Neural cell (in vitro differentiated cells): ENCODE measurements around the gene CCDC196. TPM values are rescaled to one million over a fixed set of nuclear protein-coding genes. Genes with fewer than 3 reads are reported as not detected.

ENCODE experiments used
- H2AFZ ChIP-seq: fragments of 200-600, 300-800 bp; sonication (generic), shearing (Covaris generic); 2 replicates; pipeline ENCODE4 v1.6.0; 2014; ENCODE audit warnings: low read depth, mild to moderate bottlenecking, antibody characterized with exemption, low read length, moderate library complexity
- H3F3A ChIP-seq: fragments of 200-600 bp; shearing (Covaris generic); 2 replicates; pipeline ENCODE4 v1.6.1; 2016; ENCODE audit warnings: mild to moderate bottlenecking, moderate library complexity, mixed read lengths, antibody characterized with exemption, low read length; ENCODE audit not compliant: insufficient read depth, poor library complexity, severe bottlenecking
- H3K27ac ChIP-seq: fragments of 200-600, 300-800 bp; sonication (generic), shearing (Covaris generic); 2 replicates; pipeline ENCODE4 v1.5.1; 2014; ENCODE audit warnings: mild to moderate bottlenecking, low read length, moderate library complexity
- H3K27me3 ChIP-seq: fragments of 300-800, 200-600 bp; sonication (generic), shearing (Covaris generic); 2 replicates; pipeline ENCODE4 v1.6.0; 2014; ENCODE audit warnings: mild to moderate bottlenecking, low read depth, low read length, moderate library complexity; ENCODE audit not compliant: insufficient read depth
- H3K36me3 ChIP-seq: fragments of 300-800, 200-600 bp; sonication (generic), shearing (Covaris generic); 2 replicates; pipeline ENCODE4 v1.5.1; 2014; ENCODE audit warnings: mild to moderate bottlenecking, antibody characterized with exemption, low read length, moderate library complexity; ENCODE audit not compliant: insufficient read depth
- H3K4me2 ChIP-seq: fragments of 300-800, 200-600 bp; sonication (generic), shearing (Covaris generic); 2 replicates; pipeline ENCODE4 v1.6.0; 2014; ENCODE audit warnings: mild to moderate bottlenecking, low read length
- H3K4me3 ChIP-seq: fragments of 300-800, 200-600 bp; sonication (generic), shearing (Covaris generic); 2 replicates; pipeline ENCODE4 v1.5.1; 2014; ENCODE audit warnings: mild to moderate bottlenecking, low read length, moderate library complexity
- H3K79me2 ChIP-seq: fragments of 200-600 bp; shearing (Covaris generic); replicated peaks from 2 replicates; pipeline ENCODE4 v1.6.0; 2014; ENCODE audit warnings: mild to moderate bottlenecking, low read length, moderate library complexity; ENCODE audit not compliant: insufficient read depth
- H3K9ac ChIP-seq: fragments of 300-800, 200-600 bp; sonication (generic), shearing (Covaris generic); 2 replicates; pipeline ENCODE4 v1.6.1; 2016; ENCODE audit warnings: mild to moderate bottlenecking, low read length, mixed read lengths
- H3K9me2 ChIP-seq: fragments of 200-600 bp; shearing (Covaris generic); 2 replicates; pipeline ENCODE4 v1.6.1; 2016; ENCODE audit warnings: mild to moderate bottlenecking, low read length, mixed read lengths; ENCODE audit not compliant: insufficient read depth
- H3K9me3 ChIP-seq: fragments of 200-600, 300-800 bp; sonication (generic), shearing (Covaris generic); 2 replicates; pipeline ENCODE4 v1.6.1; 2016; ENCODE audit warnings: mild to moderate bottlenecking, mixed run types, low read length, moderate library complexity, mixed read lengths
- H4K20me1 ChIP-seq: fragments of 200-600 bp; shearing (Covaris generic); 2 replicates; pipeline ENCODE4 v1.6.1; 2016; ENCODE audit warnings: mild to moderate bottlenecking, mixed run types; ENCODE audit not compliant: insufficient read depth
- CTCF ChIP-seq: fragments of 450-650 bp; IDR thresholded peaks from 2 replicates; pipeline ENCODE4 v1.5.1; 2014; ENCODE audit warnings: antibody characterized with exemption, mild to moderate bottlenecking, moderate library complexity; ENCODE audit not compliant: poor library complexity, severe bottlenecking
- EP300 ChIP-seq: fragments of 450-650 bp; conservative IDR thresholded peaks from 2 replicates; pipeline ENCODE4 v1.6.1; 2014; ENCODE audit warnings: antibody characterized with exemption, mild to moderate bottlenecking, moderate library complexity; ENCODE audit not compliant: poor library complexity, severe bottlenecking
- EZH2 ChIP-seq: fragments of 200-600, 300-800 bp; shearing (Covaris generic), sonication (generic); IDR thresholded peaks from 2 replicates; pipeline ENCODE4 v1.6.1; 2014; ENCODE audit warnings: antibody characterized with exemption, low read length, borderline replicate concordance, mild to moderate bottlenecking; ENCODE audit not compliant: insufficient read depth, poor library complexity, severe bottlenecking
- MXI1 ChIP-seq: fragments of 450-650 bp; conservative IDR thresholded peaks from 2 replicates; pipeline ENCODE4 v1.6.1; 2014; ENCODE audit warnings: antibody characterized with exemption, mild to moderate bottlenecking; ENCODE audit not compliant: poor library complexity, severe bottlenecking
- POLR2AphosphoS5 ChIP-seq: IDR thresholded peaks from 2 replicates; pipeline ENCODE4 v1.6.1; 2012
- RAD21 ChIP-seq: fragments of 450-650 bp; conservative IDR thresholded peaks from 2 replicates; pipeline ENCODE4 v1.6.1; 2014; ENCODE audit warnings: antibody characterized with exemption, mild to moderate bottlenecking, moderate library complexity
- REST ChIP-seq: IDR thresholded peaks from 2 replicates; pipeline ENCODE4 v1.6.1; 2012; ENCODE audit warnings: borderline replicate concordance
- SMC3 ChIP-seq: fragments of 450-650 bp; conservative IDR thresholded peaks from 2 replicates; pipeline ENCODE4 v1.6.1; 2014; ENCODE audit warnings: antibody characterized with exemption, mild to moderate bottlenecking, moderate library complexity; ENCODE audit not compliant: poor library complexity
- TAF1 ChIP-seq: IDR thresholded peaks from 2 replicates; pipeline ENCODE4 v1.6.1; 2012; ENCODE audit warnings: low read depth
- polyA plus RNA-seq: library from polyadenylated mRNA; depleted of rRNA; stranded (reverse); fragments of >200 nt; gene quantifications from 2 replicates; pipeline ENCODE4 v1.2.3, GENCODE V29; 2014

Gene CCDC196
- polyA plus RNA-seq, 1 donor from 2014 or later, result not detected

GRCh38 chr14:66508846-66509621 lies 22.9 kb downstream of the CCDC196 start:
- Histone ChIP-seq H3K27me3 (no peaks in the 10 kb centered on the region), H3K9ac (peak overlapping the region; percentile 94), H3K27ac (peak overlapping the region; percentile 96), H3K9me2 (no peaks in the 10 kb centered on the region), H3K4me2 (peak overlapping the region; percentile 87), H3F3A (no peaks in the 10 kb centered on the region), H2AFZ (peak overlapping the region; percentile 86), H3K4me3 (peak overlapping the region; percentile 90), H3K9me3 (no peaks in the 10 kb centered on the region), H3K36me3 (no peaks in the 10 kb centered on the region), H3K79me2 (peaks cover 45% of the 10 kb centered on the region), H4K20me1 (no peaks in the 10 kb centered on the region)
- TF ChIP-seq POLR2AphosphoS5, result peak; percentile 32
- no peak for TF ChIP-seq TAF1
- TF ChIP-seq RAD21, result no peak
- no peak for TF ChIP-seq EZH2
- TF ChIP-seq EP300, result no peak
- TF ChIP-seq CTCF, result no peak
- TF ChIP-seq REST, result no peak
- TF ChIP-seq SMC3, result peak; percentile 27
- peak; percentile 13 for TF ChIP-seq MXI1

GRCh38 chr14:66509874-66510273 lies 23.7 kb downstream of the CCDC196 start:
- Histone ChIP-seq H3K9me3 (no peaks in the 10 kb centered on the region), H3F3A (no peaks in the 10 kb centered on the region), H3K4me2 (peak overlapping the region; percentile 87), H3K27me3 (no peaks in the 10 kb centered on the region), H3K27ac (peak overlapping the region; percentile 96), H3K9me2 (no peaks in the 10 kb centered on the region), H4K20me1 (no peaks in the 10 kb centered on the region), H3K9ac (peak overlapping the region; percentile 94), H3K36me3 (no peaks in the 10 kb centered on the region), H3K4me3 (peak overlapping the region; percentile 90), H2AFZ (no peak overlapping the region), H3K79me2 (peaks cover 53% of the 10 kb centered on the region)
- TF ChIP-seq MXI1, result no peak
- TF ChIP-seq POLR2AphosphoS5, result no peak
- TF ChIP-seq TAF1, result no peak
- no peak for TF ChIP-seq RAD21
- no peak for TF ChIP-seq SMC3
- TF ChIP-seq CTCF, result no peak
- no peak for TF ChIP-seq REST
- TF ChIP-seq EP300, result no peak
- TF ChIP-seq EZH2, result no peak
